T1000 (cell line): ENCODE data around the gene TTC34.

Experiments used
- DNase-seq: peaks from one replicate; lab custom pipeline; 2025; ENCODE audit warnings: mixed read lengths; lab: John Stamatoyannopoulos, UW

Gene TTC34

DNA sequence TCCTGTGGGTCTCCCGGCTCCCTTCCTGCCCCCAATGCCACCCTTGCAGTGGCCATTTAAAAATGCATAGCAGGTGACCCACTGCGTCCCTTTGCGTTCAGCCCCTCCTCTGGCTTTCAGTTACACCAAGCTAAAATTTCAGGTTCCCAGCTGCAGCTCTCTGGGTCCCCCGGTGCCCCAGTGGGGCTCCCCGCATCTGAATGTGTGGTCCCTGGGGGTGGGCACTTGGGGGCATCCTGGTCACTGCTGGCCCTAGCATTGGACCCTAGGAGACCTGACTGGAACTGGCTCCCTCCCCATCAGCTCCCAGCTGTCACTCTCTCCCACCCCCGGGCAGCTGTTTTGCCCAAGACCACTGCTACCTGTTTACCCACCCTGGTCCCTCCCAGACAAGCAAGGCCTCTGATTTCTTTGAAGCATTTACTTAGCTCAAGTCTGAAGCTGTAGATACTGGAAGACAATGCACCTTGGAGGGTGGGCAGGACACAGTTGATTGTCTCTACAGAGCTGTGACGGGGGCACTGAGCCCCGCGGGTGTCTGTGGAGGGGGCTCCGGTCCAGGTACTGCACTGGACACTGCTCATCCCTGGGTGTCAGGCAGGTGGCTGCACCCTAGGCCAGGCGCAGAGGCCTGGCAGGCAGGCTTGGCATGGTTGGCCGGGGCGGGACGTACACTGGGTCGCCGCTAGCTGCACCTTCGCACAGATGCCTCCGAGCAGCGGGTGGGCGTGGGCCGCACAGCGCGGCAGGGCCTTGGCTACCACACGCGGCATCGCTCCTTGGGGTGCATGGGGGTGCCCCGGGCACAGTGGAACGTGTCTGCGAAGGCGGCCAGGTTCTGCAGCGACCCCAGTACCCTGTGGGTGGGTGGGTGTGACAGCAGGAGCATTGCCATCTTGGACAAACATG is 211.0 kb downstream of the TTC34 start:
- DNase-seq: no peak

DNA sequence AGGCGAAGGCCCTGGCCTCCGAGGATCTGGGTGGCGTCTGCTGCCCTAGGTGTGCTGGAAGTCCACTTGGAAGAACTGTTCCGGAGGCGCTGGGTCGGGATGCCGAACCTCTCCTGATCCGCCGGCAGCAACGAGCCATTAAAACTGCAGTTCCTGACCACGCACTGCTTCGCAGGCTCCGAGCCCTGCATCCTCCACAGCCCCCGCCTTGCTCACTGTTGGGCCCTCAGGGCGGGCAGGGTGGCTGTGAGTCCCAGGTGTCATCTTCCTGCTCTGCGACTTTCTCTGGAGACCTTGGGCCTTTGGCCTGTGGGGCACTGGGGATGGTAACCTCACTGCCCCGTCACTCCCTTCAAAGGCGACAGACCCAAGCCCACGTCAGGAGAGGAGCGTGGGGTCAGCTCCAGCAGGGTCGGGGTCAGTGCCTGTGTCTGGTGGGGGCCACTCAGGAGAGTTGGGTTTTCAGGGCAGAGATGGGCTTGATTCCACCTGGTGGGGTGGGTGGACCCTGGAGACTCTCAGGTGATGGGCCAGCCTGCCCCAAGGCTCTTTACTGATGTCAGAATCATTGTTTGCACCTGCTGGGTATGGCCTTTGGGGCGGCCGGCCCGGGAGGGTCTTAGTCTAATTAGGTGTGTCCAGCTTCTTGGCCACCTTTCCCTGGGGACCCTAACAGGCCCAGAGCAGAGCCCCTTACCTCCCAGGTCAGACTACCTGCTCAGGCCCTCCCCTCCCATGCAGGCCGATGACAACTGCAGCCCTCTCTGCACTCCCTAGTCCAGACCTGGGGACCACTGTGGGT is 211.9 kb downstream of the TTC34 start:
- no peak for DNase-seq

DNA sequence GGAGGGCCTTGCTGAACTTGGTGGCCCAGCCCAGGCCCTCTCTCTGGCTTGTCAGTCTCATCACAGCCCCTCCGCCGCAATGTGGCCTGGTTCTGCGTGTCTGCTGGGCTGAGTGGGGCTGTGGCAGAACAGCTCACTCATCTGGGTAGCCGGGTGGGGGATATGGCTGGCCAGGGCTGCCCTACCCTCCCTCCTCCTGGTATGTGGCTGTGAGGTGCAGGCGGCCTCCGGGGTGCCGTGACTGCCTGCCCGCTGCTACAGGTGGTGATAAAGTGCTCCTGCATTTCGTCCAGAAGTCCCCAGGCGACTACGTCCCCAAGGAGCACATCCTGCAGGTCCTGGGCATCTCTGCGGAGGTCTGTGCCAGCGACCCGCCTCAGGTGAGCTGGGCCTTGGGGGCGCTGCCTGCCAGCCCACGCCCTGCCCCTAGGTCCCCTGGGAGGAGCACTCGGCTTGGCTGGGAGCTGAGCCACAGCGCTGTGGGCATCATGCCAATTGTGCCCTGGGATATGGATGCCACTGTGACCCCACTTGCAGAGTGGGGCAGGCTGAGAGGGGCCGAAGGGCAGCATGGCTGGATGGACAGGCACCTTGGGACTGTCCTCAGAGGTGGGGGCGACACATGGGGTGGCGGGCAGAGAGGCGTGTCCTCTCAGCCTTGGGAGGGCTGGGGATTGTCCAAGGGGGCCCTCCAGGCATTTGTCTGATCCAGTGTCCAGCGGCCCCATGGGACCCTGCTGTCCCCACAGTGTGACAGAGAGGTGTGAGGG is 212.6 kb downstream of the TTC34 start:
- no peak for DNase-seq

GRCh38 chr1:2587860-2588571 is 213.5 kb downstream of the TTC34 start:
- no peak for DNase-seq

DNA sequence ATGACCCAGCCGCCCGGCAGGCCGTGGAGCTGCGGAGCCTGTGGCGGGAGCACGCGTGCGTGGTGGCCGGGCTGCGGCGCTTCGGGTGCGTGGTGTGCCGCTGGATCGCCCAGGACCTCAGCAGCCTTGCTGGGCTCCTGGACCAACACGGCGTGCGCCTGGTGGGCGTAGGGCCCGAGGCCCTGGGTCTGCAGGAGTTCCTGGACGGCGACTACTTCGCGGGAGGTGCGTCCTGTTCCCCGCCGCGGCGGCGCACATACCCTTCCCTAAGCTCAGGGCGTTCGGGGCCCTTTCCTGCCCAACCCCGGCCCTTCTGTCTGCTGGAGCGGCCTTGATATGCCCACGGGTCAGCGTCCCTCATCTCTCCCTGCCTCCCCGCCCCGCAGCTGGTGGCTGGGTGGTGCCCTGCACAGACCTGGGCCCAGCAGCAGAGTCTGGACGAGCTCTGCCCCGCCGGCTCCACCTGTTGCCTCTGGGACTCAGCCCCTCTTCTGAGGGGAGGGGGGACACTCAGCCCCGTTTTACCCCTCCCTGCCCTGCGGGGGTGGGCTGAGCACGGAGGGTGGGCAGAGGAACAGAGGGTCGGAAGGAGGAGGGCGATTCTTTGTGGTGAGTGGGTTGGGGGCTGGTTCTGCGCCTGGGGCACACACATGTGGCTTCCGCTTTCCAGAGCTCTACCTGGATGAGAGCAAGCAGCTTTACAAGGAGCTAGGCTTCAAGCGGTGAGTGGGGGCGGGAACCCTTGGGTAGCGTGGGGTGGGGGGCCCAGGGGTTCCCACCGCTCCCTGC is 214.2 kb downstream of the TTC34 start:
- no peak for DNase-seq

- peak; percentile 98 for DNase-seq
These were observed 215.1 kb downstream of the TTC34 start, which contains the start of gene PRXL2B for GRCh38 chr1:2586154-2587070. TSS of gene PRXL2B (plus strand) at chr1:2586777. CDS start at chr1:2586886, 109 bp downstream.
